GM21723 (cell line): ENCODE results near the gene LPAR2.
A peak's percentile ranks its signal among the peaks of the same experiment; 100 is the strongest.
"Not testable (repeated sequence)": the region's sequence is repeated elsewhere in the genome, so short reads cannot be mapped to it uniquely, and the experiment has no call there.

ENCODE experiments used
- ATAC-seq: cut with Tn5 transposase; IDR thresholded peaks from one replicate; pipeline ENCODE4 v1.9.1; 2021; ENCODE audit warnings: mild to moderate bottlenecking, moderate library complexity; ENCODE audit not compliant: unreplicated experiment

The LPAR2 gene

GRCh38 chr19:19627621-19628500 lies at the start of gene LPAR2:
TSS of gene LPAR2 (minus strand) at chr19:19628220. CDS start at chr19:19627275, 945 bp downstream.
- ATAC-seq, result peak; percentile 52

GRCh38 chr19:19677579-19677978 lies 49.6 kb upstream of the LPAR2 start:
- no peak for ATAC-seq

- ATAC-seq, result no peak
Observed at GRCh38 chr19:19674315-19674714, 46.3 kb upstream of the LPAR2 start.

GRCh38 chr19:19672816-19673215 lies 44.8 kb upstream of the LPAR2 start:
- ATAC-seq, result no peak

- ATAC-seq, result no peak
Observed at GRCh38 chr19:19670070-19670551, 42.1 kb upstream of the LPAR2 start.

- ATAC-seq, result peak; percentile 79
Observed at GRCh38 chr19:19668230-19669012, 40.4 kb upstream of the LPAR2 start, which contains the start of gene ZNF101. TSS of gene ZNF101 (plus strand) at chr19:19668839. CDS start at chr19:19668964, 125 bp downstream.

- not testable (repeated sequence) for ATAC-seq
Observed at GRCh38 chr19:19665420-19665948, 37.5 kb upstream of the LPAR2 start.

- ATAC-seq, result peak; percentile 72
Observed at GRCh38 chr19:19663256-19664120, 35.5 kb upstream of the LPAR2 start, which contains the start of gene ATP13A1. TSS of gene ATP13A1 (minus strand) at chr19:19663676. CDS start at chr19:19663666, 10 bp downstream.

- ATAC-seq, result no peak
Observed at GRCh38 chr19:19662871-19663255, 34.8 kb upstream of the LPAR2 start.

- no peak for ATAC-seq
Observed at GRCh38 chr19:19662344-19662743, 34.3 kb upstream of the LPAR2 start.

GRCh38 chr19:19661675-19662251 lies 33.7 kb upstream of the LPAR2 start:
- peak; percentile 47 for ATAC-seq

GRCh38 chr19:19661141-19661674 lies 33.2 kb upstream of the LPAR2 start:
- no peak for ATAC-seq

GRCh38 chr19:19659646-19660245 lies 31.7 kb upstream of the LPAR2 start:
- ATAC-seq, result no peak

- ATAC-seq, result no peak
Observed at GRCh38 chr19:19657397-19657783, 29.4 kb upstream of the LPAR2 start.

- ATAC-seq, result no peak
Observed at GRCh38 chr19:19656451-19657396, 28.7 kb upstream of the LPAR2 start.

- ATAC-seq, result no peak
Observed at GRCh38 chr19:19655641-19656343, 27.8 kb upstream of the LPAR2 start.

GRCh38 chr19:19655051-19655594 lies 27.1 kb upstream of the LPAR2 start:
- ATAC-seq, result no peak
